GM19452 (cell line): ENCODE measurements around the gene PXMP4.

Experiments
- ATAC-seq: cut with Tn5 transposase; IDR thresholded peaks from one replicate; pipeline ENCODE4 v1.9.1; 2021; ENCODE audit not compliant: unreplicated experiment

The PXMP4 gene

GRCh38 chr20:33685328-33686099, 34.6 kb downstream of the PXMP4 start:
- peak; percentile 39 for ATAC-seq

GRCh38 chr20:33684533-33685327, 35.4 kb downstream of the PXMP4 start:
- ATAC-seq, result no peak

- ATAC-seq, result no peak
Measured at GRCh38 chr20:33681728-33682353, 38.3 kb downstream of the PXMP4 start.

GRCh38 chr20:33681288-33681687, 38.8 kb downstream of the PXMP4 start:
- ATAC-seq, result no peak

- ATAC-seq, result no peak
Measured at GRCh38 chr20:33680686-33681085, 39.4 kb downstream of the PXMP4 start.

GRCh38 chr20:33679758-33680485, 40.2 kb downstream of the PXMP4 start:
- peak; percentile 66 for ATAC-seq

- ATAC-seq, result no peak
Measured at GRCh38 chr20:33677991-33678702, 42.0 kb downstream of the PXMP4 start.

GRCh38 chr20:33676652-33677645, 43.2 kb downstream of the PXMP4 start:
- no peak for ATAC-seq

- no peak for ATAC-seq
Measured at GRCh38 chr20:33676121-33676520, 44.0 kb downstream of the PXMP4 start.

GRCh38 chr20:33675136-33675959, 44.8 kb downstream of the PXMP4 start:
- ATAC-seq, result no peak

GRCh38 chr20:33674294-33675135, 45.6 kb downstream of the PXMP4 start, which contains the start of gene NECAB3:
Gene NECAB3 (minus strand): TSS chr20:33674428. CDS start chr20:33674352, 76 bp downstream.
- ATAC-seq, result peak; percentile 54

GRCh38 chr20:33673410-33674293, 46.5 kb downstream of the PXMP4 start:
- ATAC-seq, result peak; percentile 35

GRCh38 chr20:33673114-33673409, 47.0 kb downstream of the PXMP4 start:
- ATAC-seq, result no peak

GRCh38 chr20:33672426-33673113, 47.5 kb downstream of the PXMP4 start:
- no peak for ATAC-seq

- ATAC-seq, result no peak
Measured at GRCh38 chr20:33671573-33672288, 48.4 kb downstream of the PXMP4 start.
